Amniotic stem cell (primary cell): ENCODE results near the gene ATP8B4.

Experiments
- DNase-seq: peaks from one replicate; lab custom pipeline; 2025; lab: John Stamatoyannopoulos, UW

Gene ATP8B4

GRCh38 chr15:49953421-49953820 lies 165.6 kb downstream of the ATP8B4 start:
- DNase-seq: no peak

- DNase-seq: no peak
These were observed 172.4 kb downstream of the ATP8B4 start for GRCh38 chr15:49946681-49947080.

GRCh38 chr15:49934487-49934886 lies 184.5 kb downstream of the ATP8B4 start:
- no peak for DNase-seq

GRCh38 chr15:49927189-49927861 lies 191.7 kb downstream of the ATP8B4 start:
- no peak for DNase-seq

GRCh38 chr15:49926740-49927139 lies 192.3 kb downstream of the ATP8B4 start:
- no peak for DNase-seq

GRCh38 chr15:49923671-49924070 lies 195.4 kb downstream of the ATP8B4 start:
- no peak for DNase-seq

- DNase-seq: no peak
These were observed 200.0 kb downstream of the ATP8B4 start for GRCh38 chr15:49919034-49919433.

- DNase-seq: no peak
These were observed 200.9 kb downstream of the ATP8B4 start for GRCh38 chr15:49918121-49918520.

- DNase-seq: no peak
These were observed 202.0 kb downstream of the ATP8B4 start for GRCh38 chr15:49916998-49917397.

GRCh38 chr15:49915822-49916221 lies 203.2 kb downstream of the ATP8B4 start:
- DNase-seq: no peak

GRCh38 chr15:49908933-49909295 lies 210.1 kb downstream of the ATP8B4 start:
- DNase-seq: no peak

GRCh38 chr15:49908236-49908932 lies 210.6 kb downstream of the ATP8B4 start:
- DNase-seq: no peak

GRCh38 chr15:49906966-49907365 lies 212.1 kb downstream of the ATP8B4 start:
- no peak for DNase-seq

GRCh38 chr15:49905221-49905620 lies 213.8 kb downstream of the ATP8B4 start:
- no peak for DNase-seq

- no peak for DNase-seq
These were observed 214.7 kb downstream of the ATP8B4 start for GRCh38 chr15:49904296-49904695.

GRCh38 chr15:49902685-49903501 lies 216.1 kb downstream of the ATP8B4 start:
- DNase-seq: no peak

- DNase-seq: no peak
These were observed 216.9 kb downstream of the ATP8B4 start for GRCh38 chr15:49901996-49902684.

- DNase-seq: no peak
These were observed 217.7 kb downstream of the ATP8B4 start for GRCh38 chr15:49901321-49901720.

- DNase-seq: no peak
These were observed 218.2 kb downstream of the ATP8B4 start for GRCh38 chr15:49900903-49901235.

- no peak for DNase-seq
These were observed 218.8 kb downstream of the ATP8B4 start for GRCh38 chr15:49900006-49900902.

- DNase-seq: no peak
These were observed 220.3 kb downstream of the ATP8B4 start for GRCh38 chr15:49898575-49899283.
